SH-SY5Y (cell line): ENCODE data around the gene PCNT.

Experiments
- GATA2 ChIP-seq: IDR thresholded peaks from 2 replicates; pipeline ENCODE4 v1.6.1; 2011; ENCODE audit warnings: mild to moderate bottlenecking, low read depth, low read length
- GATA3 ChIP-seq: IDR thresholded peaks from 2 replicates; pipeline ENCODE4 v1.6.1; 2011; ENCODE audit warnings: low read depth, mild to moderate bottlenecking, low read length, moderate library complexity

DNA sequence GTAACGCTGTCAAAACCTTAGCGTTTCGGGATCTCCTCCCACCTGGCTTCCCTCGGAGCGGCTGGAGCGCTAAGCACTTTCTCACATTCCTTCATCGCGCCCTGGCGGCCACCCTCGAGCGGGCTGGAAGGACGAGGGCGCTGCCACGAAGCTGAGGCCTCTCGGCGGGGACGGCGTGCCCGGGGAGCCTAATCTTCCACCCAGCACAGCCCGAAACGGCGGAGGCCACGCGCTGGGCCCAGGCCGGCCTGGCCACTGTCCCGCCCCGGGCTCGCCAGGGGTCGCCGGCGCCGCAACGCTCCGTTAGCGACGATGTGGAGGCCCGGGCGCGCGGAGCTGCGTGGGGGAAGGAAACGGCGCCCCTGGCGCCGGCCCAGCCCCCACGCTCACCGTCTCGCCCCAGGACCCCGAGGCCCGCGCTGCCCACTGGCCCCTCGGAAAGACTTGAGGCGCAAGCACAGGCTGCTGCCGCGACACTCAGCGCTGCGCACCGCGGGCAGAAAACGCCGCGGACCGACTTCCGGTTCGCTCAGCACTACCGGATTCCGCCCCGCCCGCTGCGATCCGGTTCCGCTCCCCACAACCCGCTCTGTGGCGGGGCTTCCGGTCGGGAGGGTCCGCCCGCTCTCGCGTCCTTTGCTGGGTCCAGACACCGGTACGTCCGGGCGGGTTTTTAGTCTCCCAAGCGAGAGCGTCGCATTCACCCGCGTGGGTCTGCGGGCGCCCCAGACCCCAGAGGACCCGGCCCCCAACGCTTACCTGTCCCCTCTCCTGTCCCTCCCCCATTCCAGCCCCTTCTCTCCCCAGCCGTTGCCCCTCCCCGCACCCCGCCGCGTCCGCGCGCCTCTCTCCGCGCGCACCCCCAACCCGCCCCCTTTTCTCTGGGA is 38.0 kb upstream of the PCNT start, which contains the start of gene YBEY:
- TF ChIP-seq GATA2 (no peak), GATA3 (no peak)
